Ishikawa (cell line): ENCODE results near the gene IKZF2.

Experiments
- CEBPB ChIP-seq: IDR thresholded peaks from 2 replicates; pipeline ENCODE4 v1.6.1; 2012
- CREB1 ChIP-seq: IDR thresholded peaks from 2 replicates; pipeline ENCODE4 v1.6.1; 2012; ENCODE audit warnings: low read depth
- EGR1 ChIP-seq: IDR thresholded peaks from 2 replicates; pipeline ENCODE4 v1.6.1; 2012
- EP300 ChIP-seq: IDR thresholded peaks from 2 replicates; pipeline ENCODE4 v1.6.1; 2012; ENCODE audit warnings: borderline replicate concordance
- FOXM1 ChIP-seq: IDR thresholded peaks from 2 replicates; pipeline ENCODE4 v1.6.1; 2012; ENCODE audit warnings: low read depth, borderline replicate concordance
- NFIC ChIP-seq: IDR thresholded peaks from 2 replicates; pipeline ENCODE4 v1.6.1; 2012
- RAD21 ChIP-seq: IDR thresholded peaks from 2 replicates; pipeline ENCODE4 v1.6.1; 2012; ENCODE audit warnings: low read depth
- TAF1 ChIP-seq: IDR thresholded peaks from 2 replicates; pipeline ENCODE4 v1.6.1; 2012; ENCODE audit warnings: low read depth, mild to moderate bottlenecking
- TCF12 ChIP-seq: IDR thresholded peaks from 2 replicates; pipeline ENCODE4 v1.6.1; 2012; ENCODE audit warnings: low read depth
- TEAD4 ChIP-seq: IDR thresholded peaks from 2 replicates; pipeline ENCODE4 v1.6.1; 2012
- YY1 ChIP-seq: IDR thresholded peaks from 2 replicates; pipeline ENCODE4 v1.6.1; 2012; ENCODE audit warnings: low read depth
- ZBTB7A ChIP-seq: IDR thresholded peaks from 2 replicates; pipeline ENCODE4 v1.6.1; 2012; ENCODE audit warnings: low read depth
- TF ChIP-seq, protein P1 (sequence below): IDR thresholded peaks from 2 replicates; pipeline ENCODE4 v1.6.1; 2012
- TF ChIP-seq, protein P2 (sequence below): IDR thresholded peaks from 2 replicates; pipeline ENCODE4 v1.6.1; 2012; ENCODE audit warnings: low read depth, mild to moderate bottlenecking
- TF ChIP-seq, protein P3 (sequence below): IDR thresholded peaks from 2 replicates; pipeline ENCODE4 v1.6.1; 2012

The IKZF2 gene

DNA sequence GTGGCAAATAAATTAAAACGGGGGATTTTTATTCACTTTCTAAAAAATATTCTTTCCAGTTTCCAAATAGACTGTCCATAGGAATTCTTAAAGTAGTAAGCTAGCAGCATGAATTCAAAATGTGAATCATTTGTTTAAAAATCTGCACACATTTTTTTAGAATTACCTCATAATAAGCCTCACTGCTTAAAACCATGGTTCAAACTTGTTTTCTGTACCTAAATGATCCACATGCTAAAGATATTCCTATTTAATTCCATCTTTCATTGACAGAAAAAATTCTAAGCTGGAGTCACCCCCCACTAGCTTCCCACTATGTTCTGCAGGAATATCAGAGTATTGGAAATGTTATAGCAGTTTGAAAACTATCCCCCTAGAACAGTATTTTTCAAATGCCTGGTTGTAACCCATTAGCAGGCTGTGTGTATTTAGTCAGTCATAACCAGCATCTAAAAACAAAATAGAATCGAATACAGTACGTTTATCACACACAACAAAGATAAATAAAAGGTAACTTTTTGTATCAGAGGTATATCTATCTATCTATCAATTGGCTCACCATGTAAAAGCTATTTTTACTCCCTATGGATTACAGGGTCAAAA, 11.2 kb upstream of the IKZF2 start:
- no peak for TF ChIP-seq CEBPB
- TF ChIP-seq, protein P1, sequence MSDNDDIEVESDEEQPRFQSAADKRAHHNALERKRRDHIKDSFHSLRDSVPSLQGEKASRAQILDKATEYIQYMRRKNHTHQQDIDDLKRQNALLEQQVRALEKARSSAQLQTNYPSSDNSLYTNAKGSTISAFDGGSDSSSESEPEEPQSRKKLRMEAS, result no peak
- TF ChIP-seq, protein P2, sequence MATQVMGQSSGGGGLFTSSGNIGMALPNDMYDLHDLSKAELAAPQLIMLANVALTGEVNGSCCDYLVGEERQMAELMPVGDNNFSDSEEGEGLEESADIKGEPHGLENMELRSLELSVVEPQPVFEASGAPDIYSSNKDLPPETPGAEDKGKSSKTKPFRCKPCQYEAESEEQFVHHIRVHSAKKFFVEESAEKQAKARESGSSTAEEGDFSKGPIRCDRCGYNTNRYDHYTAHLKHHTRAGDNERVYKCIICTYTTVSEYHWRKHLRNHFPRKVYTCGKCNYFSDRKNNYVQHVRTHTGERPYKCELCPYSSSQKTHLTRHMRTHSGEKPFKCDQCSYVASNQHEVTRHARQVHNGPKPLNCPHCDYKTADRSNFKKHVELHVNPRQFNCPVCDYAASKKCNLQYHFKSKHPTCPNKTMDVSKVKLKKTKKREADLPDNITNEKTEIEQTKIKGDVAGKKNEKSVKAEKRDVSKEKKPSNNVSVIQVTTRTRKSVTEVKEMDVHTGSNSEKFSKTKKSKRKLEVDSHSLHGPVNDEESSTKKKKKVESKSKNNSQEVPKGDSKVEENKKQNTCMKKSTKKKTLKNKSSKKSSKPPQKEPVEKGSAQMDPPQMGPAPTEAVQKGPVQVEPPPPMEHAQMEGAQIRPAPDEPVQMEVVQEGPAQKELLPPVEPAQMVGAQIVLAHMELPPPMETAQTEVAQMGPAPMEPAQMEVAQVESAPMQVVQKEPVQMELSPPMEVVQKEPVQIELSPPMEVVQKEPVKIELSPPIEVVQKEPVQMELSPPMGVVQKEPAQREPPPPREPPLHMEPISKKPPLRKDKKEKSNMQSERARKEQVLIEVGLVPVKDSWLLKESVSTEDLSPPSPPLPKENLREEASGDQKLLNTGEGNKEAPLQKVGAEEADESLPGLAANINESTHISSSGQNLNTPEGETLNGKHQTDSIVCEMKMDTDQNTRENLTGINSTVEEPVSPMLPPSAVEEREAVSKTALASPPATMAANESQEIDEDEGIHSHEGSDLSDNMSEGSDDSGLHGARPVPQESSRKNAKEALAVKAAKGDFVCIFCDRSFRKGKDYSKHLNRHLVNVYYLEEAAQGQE, result no peak
- TF ChIP-seq YY1, result no peak
- TF ChIP-seq CREB1, result no peak
- TF ChIP-seq ZBTB7A, result no peak
- no peak for TF ChIP-seq EP300
- TF ChIP-seq TAF1, result no peak
- no peak for TF ChIP-seq EGR1
- no peak for TF ChIP-seq RAD21
- TF ChIP-seq TEAD4, result no peak
- no peak for TF ChIP-seq NFIC
- TF ChIP-seq TCF12, result no peak
- no peak for TF ChIP-seq FOXM1
- TF ChIP-seq, protein P3, sequence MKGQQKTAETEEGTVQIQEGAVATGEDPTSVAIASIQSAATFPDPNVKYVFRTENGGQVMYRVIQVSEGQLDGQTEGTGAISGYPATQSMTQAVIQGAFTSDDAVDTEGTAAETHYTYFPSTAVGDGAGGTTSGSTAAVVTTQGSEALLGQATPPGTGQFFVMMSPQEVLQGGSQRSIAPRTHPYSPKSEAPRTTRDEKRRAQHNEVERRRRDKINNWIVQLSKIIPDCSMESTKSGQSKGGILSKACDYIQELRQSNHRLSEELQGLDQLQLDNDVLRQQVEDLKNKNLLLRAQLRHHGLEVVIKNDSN, result no peak

DNA sequence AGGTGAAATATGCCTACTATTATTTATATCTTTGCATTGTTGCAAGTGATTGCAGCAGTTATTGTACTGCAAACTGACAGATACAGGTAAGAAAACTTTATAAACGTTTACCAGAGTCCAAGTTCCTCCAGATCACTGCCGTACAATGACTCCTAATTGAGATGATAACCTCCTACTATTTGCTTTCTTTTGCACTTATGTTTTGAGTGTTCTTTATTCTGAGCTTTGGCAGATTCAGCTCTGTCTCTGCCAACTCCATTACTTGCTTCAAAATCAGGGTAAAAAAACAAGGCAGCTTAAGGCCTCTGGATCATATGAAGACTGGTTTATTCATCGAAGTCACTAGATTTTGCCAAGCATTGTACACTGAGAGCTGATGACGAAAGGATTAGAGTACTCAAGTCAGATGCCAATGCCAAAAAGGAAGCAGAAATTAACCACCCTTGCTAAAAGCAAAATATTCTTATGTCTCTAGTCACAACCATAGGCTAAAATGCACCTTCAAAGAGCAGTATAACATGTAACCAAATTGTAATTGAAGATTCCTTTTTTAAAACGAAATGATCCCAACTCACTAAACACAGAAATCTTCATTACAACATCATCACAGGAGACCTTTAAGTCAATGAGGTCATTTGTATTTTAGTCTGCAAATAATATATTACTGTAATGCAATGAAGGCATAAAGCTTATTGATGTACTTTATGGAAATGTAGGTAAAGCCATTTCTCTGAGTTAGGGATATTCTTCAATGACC, 10.5 kb upstream of the IKZF2 start:
- no peak for TF ChIP-seq CEBPB
- no peak for TF ChIP-seq CREB1
- TF ChIP-seq, protein P2, result no peak
- TF ChIP-seq, protein P1, result no peak
- no peak for TF ChIP-seq RAD21
- TF ChIP-seq ZBTB7A, result no peak

DNA sequence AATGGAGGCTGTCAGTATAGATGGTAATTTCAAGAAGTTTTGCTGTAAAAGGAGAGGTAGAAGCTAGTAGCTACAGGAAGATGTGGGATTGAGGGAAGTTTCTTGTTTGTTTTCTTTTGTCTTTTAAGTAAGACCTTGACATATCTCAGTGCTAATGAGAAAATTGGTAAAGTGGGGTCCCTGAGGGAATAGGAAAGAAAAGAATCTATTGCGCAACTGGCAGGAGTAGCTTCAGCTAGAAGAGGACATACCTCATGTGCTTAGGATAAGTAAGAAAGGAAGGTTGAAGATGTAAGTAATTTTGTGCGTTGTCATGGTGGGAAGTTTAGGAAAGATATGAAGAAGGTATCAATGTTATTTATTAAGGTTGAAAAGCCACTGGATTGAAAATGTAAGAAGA, 8.4 kb upstream of the IKZF2 start:
- TF ChIP-seq ZBTB7A (no peak), CREB1 (no peak), TAF1 (no peak), CEBPB (peak; percentile 85), YY1 (no peak)
- TF ChIP-seq, protein P1, result no peak

DNA sequence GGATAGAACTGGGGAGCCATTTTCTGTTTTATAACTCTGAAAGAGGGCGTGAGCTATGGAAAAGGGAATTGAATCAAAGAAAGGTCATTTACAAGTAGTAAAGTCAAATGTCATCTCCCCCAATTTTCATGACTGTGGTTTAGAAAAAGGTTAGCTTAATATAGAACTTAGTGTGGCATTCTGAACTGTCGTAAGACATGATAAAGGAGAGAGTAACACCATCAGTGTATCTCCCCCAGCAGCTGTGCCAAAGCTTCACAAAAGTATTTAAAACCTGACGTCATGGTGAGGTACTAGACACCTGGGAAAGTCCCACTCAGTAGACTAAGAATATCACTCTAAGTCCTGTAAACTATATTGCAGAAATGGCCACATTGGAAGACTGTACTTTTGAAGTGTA, 5.8 kb upstream of the IKZF2 start:
- TF ChIP-seq, protein P3, result no peak
- TF ChIP-seq ZBTB7A (no peak), CREB1 (no peak), TCF12 (no peak), EP300 (no peak), TEAD4 (no peak)

DNA sequence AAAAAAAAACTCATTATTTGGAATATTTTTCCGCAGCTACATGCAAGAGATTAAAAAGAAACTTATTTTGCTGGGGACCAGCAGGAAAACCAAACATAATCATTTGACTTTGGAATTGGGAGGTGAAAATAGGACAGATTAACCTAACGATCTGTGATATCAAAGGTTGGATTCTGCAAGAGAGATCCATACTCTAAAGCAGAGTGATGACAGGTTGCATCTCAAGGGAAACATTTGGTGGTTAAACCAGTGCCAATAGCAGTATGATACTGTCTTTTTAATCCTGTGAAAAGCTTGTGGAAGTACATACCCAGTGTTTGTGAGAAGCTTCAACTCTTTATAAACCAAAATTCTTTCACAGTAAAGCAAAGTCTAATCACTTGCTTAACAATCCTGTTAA, 5.3 kb upstream of the IKZF2 start:
- TF ChIP-seq RAD21 (no peak), EGR1 (no peak), NFIC (no peak), CREB1 (no peak), ZBTB7A (no peak), YY1 (no peak), TCF12 (no peak), FOXM1 (no peak)
- TF ChIP-seq, protein P2, result no peak
- TF ChIP-seq, protein P1, result no peak
